ENCODE results near the gene DYNC1LI2.
"Not testable (repeated sequence)": the region's sequence is repeated elsewhere in the genome, so short reads cannot be mapped to it uniquely, and the experiment has no call there.

- TF ChIP-seq POLR2A, CTCF (IDR thresholded peaks at IDR 0.05): not testable (repeated sequence)
These were observed 42.6 kb upstream of the DYNC1LI2 start for GRCh38 chr16:66793984-66794383.
